Thyroid gland (tissue), 4 donors: Measurements from ENCODE around the gene MOCOS.

ENCODE experiments used
- CTCF ChIP-seq, 6 experiments: fragments of 200-600 bp in 3 of 6; fragments of 450-650 bp in 3 of 6; sonication (generic) in 3 of 6; IDR thresholded peaks; one replicate each; pipeline ENCODE4 v1.5.1; 2016 to 2019; ENCODE audit warnings: antibody characterized with exemption in 6 of 6, mild to moderate bottlenecking in 2 of 6, inconsistent platforms in 1 of 6, moderate library complexity in 1 of 6
- POLR2A ChIP-seq, 2 donors: fragments of 450-650 bp; IDR thresholded peaks; one replicate each; pipeline ENCODE4 v1.6.1; 2017; ENCODE audit warnings: antibody characterized with exemption in 2 of 2, mild to moderate bottlenecking in 2 of 2, moderate library complexity in 1 of 2

GRCh38 chr18:36141576-36141975 lies 45.7 kb upstream of the MOCOS start:
- TF ChIP-seq CTCF (IDR thresholded peaks at IDR 0.05) (no peak), POLR2A (IDR thresholded peaks at IDR 0.05) (no peak)
